Glomerular endothelial cell (primary cell): ENCODE results near the gene RXRG. TPM values are rescaled to one million over a fixed set of nuclear protein-coding genes. Genes with fewer than 3 reads are reported as not detected.
"Not testable (repeated sequence)": the region's sequence is repeated elsewhere in the genome, so short reads cannot be mapped to it uniquely, and the experiment has no call there.

Experiments
- DNase-seq: peaks from one replicate; pipeline ENCODE4 v3.0.0-alpha.2; 2011; ENCODE audit warnings: low read depth, low spot score; ENCODE audit errors: extremely low read depth
- total RNA-seq: library from RNA; depleted of rRNA; stranded (reverse); fragments of >200 nt; gene quantifications from 2 replicates; pipeline ENCODE4 v1.2.3, GENCODE V29; 2015

RXRG gene
- not detected in 2 replicates for total RNA-seq

- no peak for DNase-seq
Observed at GRCh38 chr1:165444897-165445370, at the start of gene RXRG. RXRG (minus strand) TSS chr1:165445126; CDS start chr1:165444893, 233 bp downstream.

GRCh38 chr1:165492845-165493373 lies 48.0 kb upstream of the RXRG start:
- DNase-seq: no peak

- DNase-seq: no peak
Observed at GRCh38 chr1:165490175-165490574, 45.2 kb upstream of the RXRG start.

GRCh38 chr1:165487921-165488320 lies 43.0 kb upstream of the RXRG start:
- no peak for DNase-seq

- no peak for DNase-seq
Observed at GRCh38 chr1:165486663-165487062, 41.7 kb upstream of the RXRG start.

GRCh38 chr1:165485716-165486115 lies 40.8 kb upstream of the RXRG start:
- no peak for DNase-seq

- no peak for DNase-seq
Observed at GRCh38 chr1:165484532-165484931, 39.6 kb upstream of the RXRG start.

- no peak for DNase-seq
Observed at GRCh38 chr1:165483412-165483811, 38.5 kb upstream of the RXRG start.

GRCh38 chr1:165481820-165482532 lies 37.0 kb upstream of the RXRG start:
- no peak for DNase-seq

- DNase-seq: no peak
Observed at GRCh38 chr1:165476776-165477175, 31.9 kb upstream of the RXRG start.

GRCh38 chr1:165474196-165474595 lies 29.3 kb upstream of the RXRG start:
- DNase-seq: no peak

GRCh38 chr1:165473081-165473480 lies 28.2 kb upstream of the RXRG start:
- DNase-seq: no peak

- DNase-seq: no peak
Observed at GRCh38 chr1:165468726-165469249, 23.9 kb upstream of the RXRG start.

GRCh38 chr1:165468253-165468652 lies 23.3 kb upstream of the RXRG start:
- DNase-seq: no peak

GRCh38 chr1:165467706-165468105 lies 22.8 kb upstream of the RXRG start:
- DNase-seq: no peak

GRCh38 chr1:165463978-165464377 lies 19.1 kb upstream of the RXRG start:
- DNase-seq: no peak

GRCh38 chr1:165459683-165460082 lies 14.8 kb upstream of the RXRG start:
- not testable (repeated sequence) for DNase-seq

- DNase-seq: no peak
Observed at GRCh38 chr1:165456861-165457260, 11.9 kb upstream of the RXRG start.

GRCh38 chr1:165456114-165456513 lies 11.2 kb upstream of the RXRG start:
- no peak for DNase-seq

- no peak for DNase-seq
Observed at GRCh38 chr1:165455111-165455510, 10.2 kb upstream of the RXRG start.

GRCh38 chr1:165454091-165454610 lies 9.2 kb upstream of the RXRG start:
- no peak for DNase-seq
